ENCODE data around the gene CEP85L. TPM values are rescaled to one million over a fixed set of nuclear protein-coding genes. Genes with fewer than 3 reads are reported as not detected.

Gene CEP85L
- total and polyA plus RNA-seq, 8 donors, result 9.2 to 13.4 (median 12.1) TPM

- peak overlapping the region in 1 of 2 donors; percentile 97 for H3K27ac ChIP-seq
- H3K36me3 ChIP-seq, result no peaks in the 10 kb centered on the region
- no peak for TF ChIP-seq CTCF (IDR thresholded peaks at IDR 0.05)
- no peak for ATAC-seq
- H3K9me3 ChIP-seq, result no peaks in the 10 kb centered on the region
- H3K4me1 ChIP-seq, result peaks cover 10 to 23% of the 10 kb centered on the region in 2 donors
- no peak for DNase-seq
- H3K27me3 ChIP-seq, result no peaks in the 10 kb centered on the region
- H3K4me3 ChIP-seq, result peak overlapping the region; percentile 84 to 96
- intact Hi-C loops (cut with DNase I), result no loop called here
These were observed 742 bp upstream of the CEP85L start for GRCh38 chr6:118652051-118652615.

- DNase-seq (peak in 2 of 4 donors; percentile 63 to 89), ATAC-seq (peak; percentile 76)
- Histone ChIP-seq H3K4me3 (peak overlapping the region; percentile 84 to 96), H3K9me3 (no peaks in the 10 kb centered on the region), H3K4me1 (peaks cover 10 to 23% of the 10 kb centered on the region in 2 donors), H3K27ac (peak overlapping the region; percentile 96 to 97), H3K36me3 (no peaks in the 10 kb centered on the region), H3K27me3 (no peaks in the 10 kb centered on the region)
- TF ChIP-seq CTCF (IDR thresholded peaks at IDR 0.05), result peak in 1 of 2 donors; percentile 9
- intact Hi-C loops (cut with DNase I), result no loop called here
These were observed 659 bp downstream of the CEP85L start for GRCh38 chr6:118650582-118651281.

- DNase-seq (peak in 2 of 4 donors; percentile 70 to 86), ATAC-seq (peak; percentile 55)
- peaks cover 10 to 23% of the 10 kb centered on the region in 2 donors for H3K4me1 ChIP-seq
- H3K27me3 ChIP-seq, result no peaks in the 10 kb centered on the region
- no peaks in the 10 kb centered on the region for H3K36me3 ChIP-seq
- intact Hi-C loops (cut with DNase I), result no loop called here
- H3K4me3 ChIP-seq, result peak overlapping the region; percentile 84 to 96
- no peak for TF ChIP-seq CTCF (IDR thresholded peaks at IDR 0.05)
- no peaks in the 10 kb centered on the region for H3K9me3 ChIP-seq
- H3K27ac ChIP-seq, result peak overlapping the region; percentile 96 to 97
These were observed 1.3 kb downstream of the CEP85L start for GRCh38 chr6:118649918-118650581.

GRCh38 chr6:118648866-118649554, 2.4 kb downstream of the CEP85L start:
- intact Hi-C loops (cut with DNase I), result no loop called here
- TF ChIP-seq CTCF (IDR thresholded peaks at IDR 0.05), result no peak
- Histone ChIP-seq H3K36me3 (no peaks in the 10 kb centered on the region), H3K27ac (no peak overlapping the region), H3K27me3 (no peaks in the 10 kb centered on the region), H3K4me3 (peak overlapping the region in 1 of 2 donors; percentile 84), H3K9me3 (no peaks in the 10 kb centered on the region), H3K4me1 (peaks cover 10 to 23% of the 10 kb centered on the region in 2 donors)
- DNase-seq (no peak), ATAC-seq (no peak)

All from left lung (tissue), 10 donors.